Activated CD4-positive, alpha-beta T cell treated with anti-CD3 and anti-CD28 coated beads, Interleukin-2, amount 50 U/mL, for 4 hours (primary cell): ENCODE data around the gene SRSF12.
"Not testable (repeated sequence)": the region's sequence is repeated elsewhere in the genome, so short reads cannot be mapped to it uniquely, and the experiment has no call there.

Experiments
- DNase-seq, 2 experiments: peaks; one replicate each; pipeline ENCODE4 v3.0.0-alpha.2; 2020

Gene SRSF12

DNA sequence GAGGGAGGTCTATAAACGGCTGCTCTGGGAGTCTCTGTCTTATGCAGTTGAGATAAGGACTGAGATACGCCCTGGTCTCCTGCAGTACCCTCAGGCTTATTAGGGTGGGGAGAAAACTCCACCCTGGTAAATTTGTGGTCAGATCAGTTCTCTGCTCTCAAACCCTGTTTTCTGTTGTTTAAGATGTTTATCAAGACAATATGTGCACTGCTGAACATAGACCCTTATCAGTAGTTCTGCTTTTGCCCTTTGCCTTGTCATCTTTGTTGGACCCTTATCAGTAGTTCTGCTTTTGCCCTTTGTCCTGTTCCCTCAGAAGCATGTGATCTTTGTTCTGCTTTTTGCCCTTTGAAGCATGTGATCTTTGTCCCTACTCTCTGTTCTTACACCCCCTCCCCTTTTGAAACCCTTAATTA lies 10.4 kb upstream of the SRSF12 start:
- not testable (repeated sequence) for DNase-seq

DNA sequence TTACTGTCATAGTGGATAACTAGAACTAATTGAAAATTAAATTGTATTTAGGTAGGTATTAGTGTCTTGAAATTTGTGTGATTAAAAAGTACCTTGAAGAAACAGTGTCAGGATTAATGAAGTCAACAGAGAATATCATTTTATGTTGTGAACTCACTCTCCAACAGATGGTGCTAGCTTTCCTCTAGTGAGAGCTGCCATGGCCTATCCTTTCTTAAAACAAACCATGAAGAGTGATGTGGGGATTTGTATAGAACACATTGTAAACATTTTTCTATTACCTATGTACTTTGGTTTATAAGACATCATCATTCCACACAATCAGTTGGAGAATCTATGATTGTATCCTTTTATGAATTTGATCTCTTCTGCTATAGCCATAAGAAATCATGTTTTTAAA lies 4.8 kb upstream of the SRSF12 start:
- DNase-seq = no peak

DNA sequence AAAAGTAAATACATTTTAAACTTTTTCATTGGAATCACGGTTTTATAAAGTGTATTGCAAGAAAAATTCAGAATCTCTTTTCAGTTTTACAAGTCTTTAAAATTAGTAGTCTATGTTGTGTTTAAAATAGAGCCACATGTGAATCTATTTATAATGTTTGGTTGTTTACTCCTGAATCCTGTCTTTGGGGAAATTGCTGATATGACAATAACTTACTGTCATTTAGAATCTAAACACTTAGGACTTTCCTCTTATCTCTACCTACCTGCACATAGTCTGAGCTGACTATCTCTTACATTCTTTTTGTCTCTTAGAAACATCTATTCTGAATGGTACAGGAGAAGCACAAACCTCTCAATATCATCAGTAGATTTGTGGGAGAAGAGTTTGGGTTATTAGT lies 4.1 kb upstream of the SRSF12 start:
- no peak for DNase-seq

DNA sequence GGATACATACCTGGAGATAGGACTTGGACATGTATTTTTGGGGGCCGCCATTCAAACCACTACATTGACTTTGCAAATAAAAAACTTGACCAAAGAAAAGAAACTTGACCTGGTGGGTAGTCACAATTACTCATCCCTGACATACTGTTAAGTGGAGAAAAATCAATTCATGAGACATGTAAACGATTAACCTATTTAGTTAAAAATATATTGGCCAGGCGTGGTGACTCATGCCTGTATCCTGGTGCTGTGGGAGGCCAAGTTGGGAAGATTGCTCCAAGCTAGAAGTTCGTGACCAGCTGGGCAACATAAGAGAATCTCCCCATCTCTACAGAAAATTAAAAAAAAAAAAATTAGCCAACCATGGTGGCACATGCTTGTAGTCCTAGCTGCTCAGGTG lies 2.5 kb upstream of the SRSF12 start:
- DNase-seq = no peak

DNA sequence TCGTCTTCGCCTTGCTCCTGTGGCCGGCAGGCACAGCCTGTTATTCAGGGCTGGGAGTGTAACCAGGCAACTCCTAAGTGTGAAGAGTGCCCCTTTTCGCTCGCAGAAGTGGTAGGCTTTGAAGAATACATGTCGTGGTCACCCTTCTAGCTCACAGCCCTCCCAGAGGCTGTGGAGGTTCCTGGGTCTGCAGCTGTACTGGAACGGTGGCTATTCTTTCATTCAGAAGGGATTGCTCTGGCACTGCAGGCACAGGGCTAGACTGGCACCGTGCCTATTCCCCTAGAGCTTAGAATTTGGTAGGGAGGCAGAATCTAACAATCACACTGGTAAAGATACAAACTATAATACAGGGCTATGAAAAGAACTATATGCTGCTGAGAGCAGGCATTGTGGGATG lies 1.1 kb upstream of the SRSF12 start:
- DNase-seq = no peak

DNA sequence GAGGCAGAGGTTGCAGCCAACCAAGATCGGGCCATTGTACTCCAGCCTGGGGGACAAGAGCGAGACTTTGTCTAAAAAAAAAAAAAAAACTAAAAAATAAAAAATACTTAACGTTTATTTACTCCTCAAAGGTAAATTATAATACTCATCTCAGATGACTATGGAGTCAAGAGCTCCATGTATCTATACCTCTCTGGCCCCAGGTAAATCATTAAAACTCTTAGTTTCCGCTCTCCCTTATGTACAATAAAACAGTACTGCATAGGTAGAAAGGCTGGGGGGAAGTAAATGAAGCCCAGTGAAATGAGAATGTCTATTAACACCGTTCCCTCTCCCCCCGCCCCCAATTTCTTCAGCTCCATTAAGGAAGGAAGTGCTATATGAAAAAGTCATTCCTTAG lies 1.2 kb downstream of the SRSF12 start:
- no peak for DNase-seq

DNA sequence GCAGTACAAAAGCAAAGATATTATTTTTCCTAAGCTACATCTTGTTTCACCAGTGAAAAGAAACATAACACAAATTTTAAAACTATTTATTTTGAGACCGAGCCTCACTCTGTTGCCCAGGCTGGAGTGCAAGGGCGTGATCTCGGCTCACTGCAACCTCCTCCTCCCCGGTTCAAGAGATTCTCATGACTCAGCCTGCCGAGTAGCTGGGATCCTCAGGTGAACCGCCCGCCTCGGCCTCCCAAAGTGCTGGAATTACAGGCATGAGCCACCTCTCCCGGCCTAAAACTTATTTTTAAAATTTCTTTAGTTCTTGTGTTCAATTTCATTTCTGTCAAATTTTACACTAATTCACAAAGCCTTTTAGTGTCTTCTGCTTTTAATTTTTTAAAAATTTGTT lies 5.9 kb downstream of the SRSF12 start:
- DNase-seq = no peak

DNA sequence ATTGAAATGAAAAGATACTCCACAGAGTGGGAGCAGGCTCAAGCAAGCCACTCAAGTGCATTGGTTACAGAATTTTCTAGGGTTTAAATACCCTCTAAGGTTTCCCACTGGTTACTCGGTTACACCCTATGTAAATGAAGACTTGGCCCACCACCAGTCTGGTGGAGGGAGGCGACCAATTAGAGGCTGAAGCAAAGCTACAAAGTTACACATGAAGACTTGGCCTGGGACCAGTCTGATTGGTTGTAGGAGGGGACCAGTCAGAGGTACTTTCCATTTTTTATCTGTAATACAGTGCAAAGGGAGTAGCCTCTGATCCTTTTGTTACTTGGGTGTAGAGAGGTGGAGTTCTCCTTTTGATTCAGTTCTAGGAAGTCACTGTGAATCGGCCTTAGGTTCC lies 7.6 kb downstream of the SRSF12 start:
- no peak for DNase-seq

DNA sequence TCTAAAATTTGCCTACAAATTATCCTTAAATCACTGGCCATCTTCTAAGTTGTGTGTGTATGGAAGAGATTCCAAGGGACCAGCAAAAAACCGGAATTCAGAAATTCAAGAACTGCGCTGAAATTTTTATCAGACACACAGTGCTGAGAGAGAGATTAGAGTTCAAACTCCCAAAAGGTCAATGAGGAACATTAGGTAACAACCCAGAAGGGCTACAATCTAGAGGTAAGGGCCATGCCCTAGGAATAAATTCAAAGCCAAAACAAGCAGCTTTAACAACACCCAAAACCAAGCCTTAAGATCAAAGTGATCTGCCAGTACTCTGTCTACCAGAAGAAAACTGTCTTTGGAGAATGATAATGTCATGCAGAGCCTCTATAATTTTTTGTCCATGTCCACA lies 17.8 kb downstream of the SRSF12 start:
- DNase-seq = no peak

DNA sequence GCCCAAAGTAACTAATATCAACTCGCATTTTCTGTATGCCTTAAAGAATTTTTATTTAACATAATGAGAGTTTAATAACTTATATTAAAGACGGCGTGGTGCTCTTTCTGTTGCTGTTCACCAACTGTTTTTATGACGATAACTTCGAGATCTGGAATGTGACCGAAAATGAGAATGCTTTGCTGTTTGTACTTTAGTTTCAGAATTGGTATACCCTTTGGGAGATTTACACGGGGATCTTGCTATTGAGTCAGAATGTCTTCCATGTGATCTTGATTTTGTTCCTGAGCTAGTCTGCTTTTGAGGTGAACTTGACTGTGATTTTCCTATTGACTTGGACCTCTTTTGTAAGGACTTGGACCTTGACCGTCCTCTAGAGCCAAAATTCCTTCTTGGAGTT lies 19.4 kb downstream of the SRSF12 start:
- DNase-seq = no peak

DNA sequence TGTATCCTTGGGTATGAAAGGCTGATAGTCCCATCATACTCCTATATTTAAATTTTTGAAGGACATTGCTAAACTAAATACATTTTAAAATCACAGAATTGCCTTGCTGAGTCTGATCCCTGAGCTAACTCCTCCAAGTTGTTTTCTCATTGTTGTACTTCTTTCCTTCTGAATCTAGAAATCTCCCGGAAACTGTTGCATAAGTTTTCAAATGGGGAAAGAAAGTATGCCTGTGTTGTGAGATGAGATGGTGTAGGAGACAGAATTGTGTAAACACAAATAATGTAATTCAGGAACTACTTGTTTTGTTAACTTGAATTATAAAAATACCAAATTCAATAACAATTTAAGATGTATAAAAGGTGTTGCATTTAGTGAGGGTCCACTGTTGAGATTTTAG lies 30.0 kb downstream of the SRSF12 start:
- no peak for DNase-seq

DNA sequence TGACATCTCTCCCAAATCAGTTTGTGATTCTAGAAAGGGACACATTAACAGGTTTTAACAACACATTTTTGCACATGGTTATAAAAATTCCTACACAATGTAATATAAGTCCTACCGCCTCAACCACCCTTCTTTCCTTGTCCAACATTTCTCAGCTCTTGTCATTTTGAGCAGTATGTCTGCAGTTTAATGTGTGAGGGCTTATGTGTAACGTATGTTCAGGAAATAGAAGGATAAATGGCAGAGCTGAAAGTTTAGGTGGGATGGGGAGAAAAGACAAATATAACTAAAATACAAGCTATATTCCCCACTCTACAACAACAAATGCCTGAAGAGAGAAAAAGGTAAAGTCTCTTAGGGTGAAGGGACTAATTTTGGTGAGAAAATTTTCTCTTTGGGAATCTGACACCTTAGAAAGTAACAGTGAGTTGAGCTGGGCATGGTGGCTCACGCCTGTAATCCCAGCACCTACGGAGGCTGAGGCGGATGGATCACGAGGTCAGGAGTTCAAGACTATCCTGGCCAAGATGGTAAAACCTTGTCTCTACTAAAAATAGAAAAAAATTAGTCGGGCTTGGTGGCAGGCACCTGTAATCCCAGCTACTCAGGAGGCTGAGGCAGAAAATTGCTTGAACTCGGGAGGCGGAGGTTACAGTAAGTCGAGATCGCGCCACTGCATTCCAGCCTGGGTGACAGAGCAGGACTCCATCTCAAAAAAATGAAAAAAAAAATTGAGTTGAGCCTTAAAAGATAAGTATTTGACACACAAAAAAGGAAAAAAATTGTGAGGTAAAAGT lies 32.3 kb downstream of the SRSF12 start:
- DNase-seq = no peak

DNA sequence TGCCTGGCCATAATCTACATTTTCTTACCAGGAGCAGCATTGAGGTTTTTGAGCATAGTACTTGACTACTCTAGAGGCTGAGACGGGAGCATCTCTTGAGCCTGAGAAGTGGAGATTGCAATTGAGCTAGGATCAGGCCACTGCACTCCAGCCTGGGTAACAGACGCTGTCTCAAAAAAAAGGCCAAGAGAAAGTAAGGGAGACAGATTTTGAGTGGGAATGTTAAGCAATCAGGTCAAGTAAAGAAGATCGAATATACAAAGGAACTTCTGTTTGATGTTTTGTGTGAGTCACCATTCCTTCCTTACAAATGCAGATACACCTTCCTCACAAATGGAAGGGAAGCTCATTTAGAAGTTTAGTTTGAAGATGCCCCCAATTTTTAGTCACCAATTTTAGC lies 32.9 kb downstream of the SRSF12 start:
- no peak for DNase-seq

DNA sequence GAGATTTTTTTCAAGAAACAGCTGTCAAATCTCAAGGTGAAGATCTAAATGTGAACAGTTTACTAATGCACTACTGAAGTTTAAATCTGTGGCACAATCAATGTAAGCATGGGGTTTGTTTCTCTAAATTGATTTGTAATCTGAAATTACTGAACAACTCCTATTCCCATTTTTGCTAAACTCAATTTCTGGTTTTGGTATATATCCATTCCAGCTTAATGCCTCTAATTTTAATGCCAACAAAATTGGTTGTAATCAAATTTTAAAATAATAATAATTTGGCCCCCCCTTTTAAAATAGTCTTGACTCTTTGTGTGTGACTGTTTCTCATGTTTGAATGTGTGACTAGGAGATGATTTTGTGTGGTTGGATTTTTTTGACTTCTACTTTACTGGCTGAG lies 33.3 kb downstream of the SRSF12 start:
- no peak for DNase-seq

DNA sequence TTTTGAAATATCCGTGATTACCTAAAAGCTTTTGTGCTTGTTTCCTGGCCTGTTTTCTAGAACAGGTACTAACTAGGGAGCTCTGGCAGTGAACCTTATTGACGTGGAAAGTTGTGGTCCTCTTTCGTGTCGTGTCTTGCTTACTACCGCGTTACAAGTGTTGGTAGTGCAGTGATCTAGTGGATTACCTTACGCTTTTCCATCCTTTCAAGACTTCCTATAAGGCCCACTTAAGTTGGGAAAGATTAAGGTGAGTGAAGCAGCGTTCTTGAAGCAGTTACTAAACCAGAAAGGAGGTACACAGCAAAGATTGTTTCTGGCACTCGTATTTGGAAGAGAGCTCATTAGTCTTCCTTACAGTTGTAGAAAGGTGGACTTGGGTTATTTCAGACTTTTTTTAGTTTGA lies 35.4 kb downstream of the SRSF12 start:
- DNase-seq = no peak

DNA sequence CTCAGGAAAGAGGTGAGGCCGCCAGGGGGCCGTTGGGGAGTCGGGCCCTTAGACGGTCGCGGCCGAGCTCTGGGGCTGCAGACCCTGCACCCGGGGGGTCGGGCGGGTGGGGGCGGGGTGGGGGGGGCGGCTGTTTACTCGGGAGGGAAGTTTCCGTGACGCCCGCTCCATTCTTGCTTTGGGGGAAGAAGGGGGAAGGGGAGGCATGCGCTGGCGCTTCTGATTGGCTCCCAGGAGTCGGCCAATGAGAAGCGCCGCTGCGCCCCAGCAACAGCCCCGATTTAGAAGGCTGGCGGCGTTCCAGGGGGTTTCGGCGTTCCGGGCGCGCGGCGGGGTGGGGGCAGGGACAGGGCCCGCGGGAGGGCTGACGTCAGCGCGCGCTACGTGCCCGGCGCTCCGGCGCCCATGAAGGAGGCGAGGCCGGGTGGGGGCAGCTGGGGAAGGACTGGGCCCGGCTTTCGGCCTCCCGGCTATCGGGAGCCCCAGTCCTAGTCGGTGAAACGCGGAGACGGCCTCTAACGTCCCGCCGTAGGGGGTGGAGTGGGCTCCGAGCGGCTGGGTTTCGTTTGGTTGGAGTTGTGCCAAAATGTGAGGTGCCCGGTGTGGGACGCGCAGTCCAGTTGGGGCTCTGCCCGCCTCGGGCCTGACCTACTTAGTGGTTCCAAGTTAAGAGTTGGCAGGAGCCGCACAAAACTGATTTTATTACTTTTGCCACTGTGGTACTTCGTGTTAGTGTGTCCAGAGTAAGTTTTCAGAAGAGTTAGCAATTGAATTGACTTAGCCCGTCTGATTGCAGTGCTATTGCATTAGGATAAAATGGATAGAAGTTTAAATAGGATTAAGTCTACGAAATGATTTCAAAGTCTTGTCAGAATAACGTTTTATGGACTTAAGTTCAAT lies 36.2 kb downstream of the SRSF12 start:
- DNase-seq = peak; percentile 98 to 99

DNA sequence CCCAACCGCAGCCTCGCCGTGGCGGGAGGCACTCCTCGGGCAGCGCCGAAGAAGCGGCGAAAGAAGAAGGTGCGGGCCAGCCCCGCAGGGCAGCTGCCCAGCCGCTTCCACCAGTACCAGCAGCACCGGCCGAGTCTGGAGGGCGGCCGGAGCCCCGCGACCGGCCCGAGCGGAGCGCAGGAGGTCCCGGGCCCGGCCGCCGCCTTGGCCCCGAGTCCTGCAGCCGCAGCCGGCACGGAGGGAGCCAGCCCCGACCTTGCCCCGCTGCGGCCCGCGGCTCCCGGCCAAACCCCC lies 36.8 kb downstream of the SRSF12 start:
- DNase-seq = peak in 1 of 2 experiments; percentile 4

DNA sequence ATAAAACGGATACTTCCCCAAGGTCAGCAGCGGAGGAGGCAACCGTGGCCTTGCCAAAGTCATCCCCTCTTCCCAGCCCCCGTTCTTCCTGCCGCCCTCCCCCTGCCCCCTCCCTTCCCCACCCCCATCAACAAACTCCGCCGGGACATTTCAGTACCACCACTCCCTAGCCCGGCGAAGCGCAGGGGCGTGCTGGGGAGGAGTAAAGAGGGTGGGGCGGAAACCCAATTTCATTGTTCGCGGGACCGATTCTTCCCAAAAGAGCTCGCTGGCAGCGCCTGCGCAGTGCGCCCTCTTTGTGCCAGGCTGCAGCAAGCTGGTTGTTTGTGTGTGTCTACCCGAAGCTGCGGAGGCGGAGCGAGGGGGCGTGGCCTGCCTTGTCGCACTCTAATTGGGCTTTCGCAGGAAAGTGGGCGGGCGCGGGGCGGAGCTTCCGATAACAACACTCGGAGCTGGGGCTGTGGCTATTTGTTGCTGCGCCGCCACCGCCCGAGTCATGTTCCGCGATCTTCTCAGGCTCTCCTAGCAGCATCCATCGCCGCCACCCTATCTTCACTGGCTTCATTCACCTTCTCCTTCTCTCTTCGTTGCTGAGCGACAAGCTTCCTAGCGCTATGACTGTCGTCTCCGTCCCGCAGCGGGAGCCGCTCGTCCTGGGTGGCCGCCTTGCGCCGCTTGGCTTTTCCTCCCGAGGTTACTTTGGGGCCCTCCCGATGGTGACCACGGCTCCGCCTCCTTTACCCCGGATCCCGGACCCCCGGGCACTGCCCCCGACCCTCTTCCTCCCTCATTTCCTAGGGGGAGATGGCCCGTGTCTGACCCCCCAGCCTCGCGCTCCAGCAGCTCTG lies 37.4 kb downstream of the SRSF12 start, which contains the start of gene PNRC1:
Gene PNRC1, plus strand, starts transcription at position 471 of the 848 bp plus-strand sequence. Its CDS starts 144 bp downstream, at position 615.
- DNase-seq = peak; percentile 100

DNA sequence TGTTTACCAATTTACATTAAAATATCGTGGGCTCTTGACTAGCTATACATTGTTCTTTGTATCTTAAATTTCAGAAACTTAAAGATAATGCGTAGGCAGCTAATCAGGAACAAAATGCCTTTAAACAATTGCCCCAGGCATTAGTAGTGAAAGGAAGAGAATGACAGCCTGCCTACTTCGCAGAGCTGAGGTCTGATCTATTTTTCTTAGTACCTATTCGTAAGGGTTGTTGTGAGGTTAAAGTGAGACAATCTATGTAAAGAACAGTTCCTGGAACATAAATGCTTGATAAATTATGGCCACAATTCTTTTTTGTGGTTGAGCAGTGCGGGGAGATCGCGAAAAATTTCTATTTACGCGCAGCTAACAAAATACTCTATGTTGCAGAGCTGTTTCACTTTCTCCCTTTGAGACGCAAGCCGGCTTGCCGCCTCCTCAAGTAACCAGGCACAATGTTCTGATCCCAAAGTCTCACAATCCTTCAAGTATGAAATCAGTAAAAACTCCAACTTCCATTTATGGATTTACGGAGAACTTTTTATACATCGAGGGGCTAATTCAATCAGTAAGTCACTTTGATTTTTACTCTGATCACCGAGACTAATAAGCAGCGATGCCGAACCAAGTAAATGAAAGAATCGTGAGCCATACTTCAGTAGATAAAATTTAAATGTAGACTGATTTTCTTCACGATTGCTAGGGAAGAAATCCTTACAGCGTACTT lies 38.2 kb downstream of the SRSF12 start:
- DNase-seq = peak; percentile 37 to 49

DNA sequence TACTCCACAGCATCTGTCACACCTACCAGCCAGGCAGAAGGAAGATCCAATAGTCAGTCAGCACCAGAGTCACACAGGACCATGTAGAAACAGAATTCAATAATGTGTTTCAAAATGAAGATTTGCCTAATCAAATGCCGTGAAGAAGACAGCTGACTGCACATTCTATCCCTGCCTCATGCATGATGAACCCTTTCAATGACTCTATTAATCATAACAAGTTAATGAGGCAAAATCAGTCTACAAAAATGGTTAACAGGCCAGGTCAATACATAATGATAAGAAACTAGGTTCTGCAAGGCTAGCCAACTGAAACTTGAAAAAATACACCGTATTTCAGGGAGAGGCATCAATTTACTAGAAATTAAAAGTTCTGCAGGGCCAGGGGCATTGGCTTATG lies 44.0 kb downstream of the SRSF12 start:
- no peak for DNase-seq

DNA sequence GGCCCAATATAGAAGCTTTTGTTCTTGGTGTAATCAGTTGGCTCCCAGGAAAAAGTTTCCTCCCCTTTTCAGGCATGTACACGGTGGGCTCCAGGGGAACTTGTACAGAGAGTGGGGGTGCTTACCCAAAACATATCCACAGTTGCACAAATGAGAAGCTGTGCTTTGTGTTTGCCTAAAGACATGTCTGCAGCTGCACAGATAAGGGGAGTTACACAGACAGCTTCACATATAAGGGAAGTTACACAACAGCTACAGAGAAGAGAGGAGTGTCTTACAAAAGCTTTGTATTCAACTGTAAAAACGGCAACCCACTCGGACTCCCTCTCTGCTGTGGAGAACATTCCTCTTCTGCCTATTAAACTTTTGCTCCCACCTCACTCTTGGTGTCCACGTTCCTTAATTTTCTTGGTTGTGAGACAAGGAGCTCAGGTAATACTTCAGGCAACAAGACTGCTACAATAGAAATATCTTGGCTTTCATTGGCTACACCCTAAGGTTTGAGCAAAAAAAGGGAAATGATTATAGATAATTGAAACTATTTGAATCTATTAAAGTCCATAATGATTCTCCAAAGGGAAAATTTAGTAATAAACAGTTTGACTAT lies 44.8 kb downstream of the SRSF12 start:
- no peak for DNase-seq

DNA sequence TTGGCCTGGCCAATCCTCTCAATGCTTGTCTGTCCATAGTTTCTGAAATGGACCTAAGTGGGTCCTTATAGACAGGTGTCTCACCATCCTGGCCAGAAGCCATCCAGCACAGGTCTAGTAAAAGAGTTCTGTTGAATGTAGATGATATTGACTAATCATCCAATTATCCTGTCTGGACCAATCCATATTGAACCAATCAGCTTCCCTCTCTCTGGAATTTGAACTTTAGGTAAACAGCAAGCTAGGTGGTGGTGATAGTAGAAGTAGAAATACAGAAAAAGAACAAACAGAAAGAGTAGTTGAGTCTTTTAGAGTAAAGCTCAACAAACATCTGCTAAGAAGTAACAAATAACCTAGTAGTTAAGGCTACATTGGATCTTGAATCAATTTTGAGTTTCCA lies 46.8 kb downstream of the SRSF12 start:
- no peak for DNase-seq
